GM18517 (cell line): ENCODE results near the gene TBC1D22A.

Experiments used
- ATAC-seq: cut with Tn5 transposase; IDR thresholded peaks from one replicate; pipeline ENCODE4 v1.9.1; 2021; ENCODE audit warnings: mild to moderate bottlenecking, moderate library complexity; ENCODE audit not compliant: unreplicated experiment

Gene TBC1D22A

DNA sequence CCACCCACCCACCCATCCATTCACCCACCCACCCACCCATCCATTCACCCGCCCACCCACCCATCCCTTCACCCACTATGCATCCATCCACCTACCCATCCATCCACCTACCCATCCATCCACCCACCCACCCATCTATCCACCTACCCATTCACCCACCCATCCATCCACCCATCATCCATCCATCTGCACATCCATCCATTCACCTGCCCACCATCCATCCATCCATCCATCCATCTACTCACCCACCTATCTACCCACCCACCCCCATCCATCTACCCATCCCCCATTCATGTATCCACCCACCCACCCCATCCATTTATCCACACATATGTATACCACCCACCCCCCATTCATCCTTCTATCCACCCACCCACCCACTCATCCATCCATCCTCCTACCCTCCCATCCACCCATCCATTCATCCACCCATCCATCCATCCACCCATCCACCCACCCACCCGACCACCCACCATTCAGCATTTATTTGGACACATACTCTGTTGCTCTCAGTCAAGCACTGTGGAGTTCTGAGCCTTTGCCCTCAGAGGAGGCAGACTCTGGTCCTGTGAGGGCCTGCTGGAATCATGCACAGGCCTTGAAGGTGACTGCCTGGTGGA is 380.1 kb downstream of the TBC1D22A start:
- ATAC-seq, result no peak

GRCh38 chr22:47143249-47143938 is 380.9 kb downstream of the TBC1D22A start:
- ATAC-seq, result no peak

- no peak for ATAC-seq
Observed at GRCh38 chr22:47144076-47144765, 381.8 kb downstream of the TBC1D22A start.

- no peak for ATAC-seq
Observed at GRCh38 chr22:47144791-47145425, 382.5 kb downstream of the TBC1D22A start.

GRCh38 chr22:47145883-47146282 is 383.4 kb downstream of the TBC1D22A start:
- no peak for ATAC-seq

GRCh38 chr22:47146391-47146790 is 383.9 kb downstream of the TBC1D22A start:
- ATAC-seq, result no peak

DNA sequence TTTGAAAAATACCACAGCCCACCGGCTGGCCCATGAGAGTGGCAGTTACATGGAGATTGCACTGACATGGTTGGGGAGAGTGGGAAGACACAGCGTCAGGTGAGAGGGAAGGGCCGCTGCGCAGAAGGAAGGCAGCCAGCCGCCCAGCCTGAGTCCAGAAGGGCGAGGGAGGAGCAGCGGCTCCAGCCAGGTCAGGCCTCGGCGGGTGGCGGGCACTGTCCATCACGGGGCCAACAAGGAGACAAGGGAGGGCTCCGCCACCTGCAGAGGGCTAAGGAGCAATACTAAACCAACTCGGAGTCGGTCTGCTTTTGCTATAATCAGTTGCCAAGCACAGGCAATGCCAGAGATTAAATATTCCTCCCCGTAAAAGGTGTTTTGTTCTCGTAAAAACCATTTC is 384.5 kb downstream of the TBC1D22A start:
- ATAC-seq, result no peak

- no peak for ATAC-seq
Observed at GRCh38 chr22:47147572-47147971, 385.1 kb downstream of the TBC1D22A start.

DNA sequence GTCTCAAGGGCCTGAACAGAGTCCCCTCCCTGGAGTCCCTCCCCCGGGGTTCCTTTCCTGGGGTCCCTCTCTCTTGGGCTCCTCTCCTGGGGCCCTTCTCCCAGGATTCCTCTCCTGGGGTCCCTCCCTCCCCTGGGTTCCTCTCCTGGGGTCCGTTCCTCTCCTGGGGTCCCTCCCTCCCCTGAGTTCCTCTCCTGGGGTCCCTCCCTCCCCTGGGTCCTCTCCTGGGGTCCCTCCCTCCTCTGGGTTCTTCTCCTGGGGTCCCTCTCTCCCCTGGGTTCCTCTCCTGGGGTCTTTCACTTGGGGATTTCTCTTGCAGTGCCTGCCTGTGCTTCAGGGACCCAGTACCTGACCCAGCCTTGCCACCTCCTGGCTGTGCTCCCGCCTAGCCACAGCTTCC is 386.1 kb downstream of the TBC1D22A start:
- ATAC-seq, result no peak

DNA sequence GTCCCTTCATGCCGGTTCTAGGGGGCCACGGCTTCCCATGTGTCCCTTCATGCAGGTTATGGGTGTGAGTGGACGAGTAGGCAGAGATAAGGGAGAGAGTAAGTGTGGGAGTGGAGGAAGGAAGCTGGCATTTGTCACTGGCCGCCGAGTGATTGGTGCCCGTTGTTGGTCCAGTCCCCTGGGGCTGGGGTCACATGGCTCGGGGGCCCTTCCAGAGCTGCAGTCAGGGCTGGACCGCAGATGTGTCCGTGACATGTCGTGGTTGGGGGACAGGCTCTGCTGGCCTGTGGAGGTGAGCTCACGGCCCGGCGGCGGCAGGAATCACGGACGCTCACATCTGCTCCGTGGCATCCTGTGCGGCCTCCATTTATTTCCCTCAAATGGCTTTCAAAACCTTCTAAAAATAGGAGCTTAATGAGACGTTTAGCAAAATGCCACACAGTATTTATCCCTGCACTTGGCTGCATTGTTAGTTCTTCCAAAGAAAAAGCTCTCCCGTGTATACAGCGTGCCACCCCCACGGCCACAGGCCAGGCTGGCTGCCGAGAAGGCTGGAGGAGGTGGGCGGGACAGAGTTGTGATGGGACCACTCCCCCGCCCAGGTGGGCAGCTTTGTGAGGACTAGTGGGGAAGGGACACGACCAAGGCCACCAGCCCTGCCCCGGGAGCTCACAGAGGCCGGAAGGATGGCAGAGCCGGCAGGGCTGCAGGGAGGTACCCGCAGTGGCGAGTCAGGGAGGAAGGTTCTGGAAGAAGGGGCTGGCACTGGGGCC is 386.7 kb downstream of the TBC1D22A start:
- ATAC-seq, result no peak

GRCh38 chr22:47149976-47150375 is 387.5 kb downstream of the TBC1D22A start:
- no peak for ATAC-seq

- no peak for ATAC-seq
Observed at GRCh38 chr22:47150426-47150825, 388.0 kb downstream of the TBC1D22A start.

DNA sequence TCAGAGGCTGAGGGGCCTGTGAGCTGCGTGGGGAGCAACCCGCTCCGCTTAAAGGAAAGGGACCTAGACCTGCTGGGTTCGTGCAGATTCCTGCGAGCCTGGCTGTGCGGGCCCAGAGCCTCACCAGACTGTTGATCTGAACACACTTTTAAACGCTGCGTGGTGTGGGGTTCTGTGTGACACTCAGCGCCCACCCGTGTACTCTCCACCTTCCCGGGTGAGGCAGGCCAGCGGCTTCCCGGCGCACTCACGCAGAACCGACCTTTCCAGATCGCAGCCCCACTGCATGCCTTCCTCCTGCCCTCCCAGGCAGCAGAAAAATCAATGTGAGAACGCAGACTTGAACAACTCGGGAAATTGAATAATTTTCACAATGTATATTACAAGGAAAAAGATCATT is 388.6 kb downstream of the TBC1D22A start:
- ATAC-seq, result no peak

DNA sequence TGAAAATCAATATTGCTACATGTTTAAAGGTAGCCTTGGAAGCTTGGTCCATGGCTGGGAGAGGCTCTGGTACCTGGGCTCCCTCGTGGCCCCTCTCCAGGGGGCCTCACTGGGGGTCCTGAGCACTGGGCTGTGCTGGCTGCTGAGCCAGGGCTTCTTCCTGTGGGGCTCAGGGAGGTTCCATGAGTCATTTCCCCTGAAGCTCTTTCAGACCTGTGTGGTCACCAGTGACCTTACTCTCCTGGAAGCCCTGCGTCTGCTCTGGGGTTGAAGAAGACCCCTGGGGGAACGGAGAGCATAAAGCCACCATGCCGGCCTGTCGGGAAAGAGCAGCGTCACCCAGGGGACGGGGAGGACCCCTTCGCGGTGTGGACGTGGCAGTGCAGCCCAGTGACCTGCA is 389.0 kb downstream of the TBC1D22A start:
- no peak for ATAC-seq

DNA sequence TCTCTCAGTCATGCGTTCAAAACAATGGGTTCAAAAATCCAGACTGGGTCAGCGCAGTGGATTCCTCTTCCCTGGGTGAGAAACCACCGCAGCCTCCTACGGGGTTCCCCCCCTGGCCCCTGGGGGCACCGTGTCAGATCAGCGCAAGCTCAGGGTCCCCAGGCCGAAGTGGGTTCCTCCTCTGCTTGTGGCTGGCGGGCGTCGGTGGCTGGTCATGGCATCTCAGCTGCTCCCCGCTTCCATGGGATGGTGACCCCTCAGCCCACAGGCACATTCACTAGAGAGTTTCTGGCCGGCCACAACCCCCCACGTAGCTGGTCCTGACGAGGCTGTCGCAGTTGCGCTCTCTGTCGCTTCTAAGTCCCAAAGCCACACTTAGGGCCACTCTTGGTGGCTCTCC is 389.8 kb downstream of the TBC1D22A start:
- ATAC-seq, result no peak

GRCh38 chr22:47152938-47153337 is 390.5 kb downstream of the TBC1D22A start:
- no peak for ATAC-seq

- ATAC-seq, result no peak
Observed at GRCh38 chr22:47153854-47154525, 391.5 kb downstream of the TBC1D22A start.

GRCh38 chr22:47154621-47155081 is 392.2 kb downstream of the TBC1D22A start:
- ATAC-seq, result no peak

- ATAC-seq, result no peak
Observed at GRCh38 chr22:47155131-47155885, 392.9 kb downstream of the TBC1D22A start.

- no peak for ATAC-seq
Observed at GRCh38 chr22:47155912-47156311, 393.5 kb downstream of the TBC1D22A start.
